ENCODE results near the gene RHAG.

DNA sequence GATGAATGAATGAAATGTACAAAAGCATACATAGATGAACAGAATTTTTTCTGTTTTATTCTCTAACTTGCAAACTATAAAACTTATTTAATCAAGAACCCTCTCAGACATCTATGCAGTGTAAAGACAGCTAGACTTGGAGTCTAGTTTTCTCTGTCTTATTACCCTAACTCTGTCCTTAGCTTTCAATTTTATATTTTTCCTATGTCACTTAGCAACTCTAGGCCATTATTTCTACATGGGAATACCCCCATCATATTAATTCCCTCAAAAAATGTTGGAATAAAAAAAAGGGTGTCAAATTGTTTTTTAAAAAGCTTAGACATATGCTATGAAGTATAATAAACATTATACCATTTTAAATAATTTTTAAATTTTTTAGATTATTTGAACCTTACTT is 1.2 kb downstream of the RHAG start:
- TF ChIP-seq CTCF (conservative IDR thresholded peaks at IDR 0.05 in 1 of 2, IDR thresholded peaks at IDR 0.05 in 1 of 2; ENCODE audit: extremely low read depth in 1 of 2, insufficient read depth in 1 of 2, low read depth in 1 of 2, low read length in 2 of 2) (no peak), EZH2 (IDR thresholded peaks at IDR 0.05; ENCODE audit: borderline replicate concordance, low read length) (no peak)

Measured in mammary epithelial cell (primary cell).